Mammary epithelial cell (primary cell): ENCODE data around the gene ADGRG1.

Experiments used
- EZH2 ChIP-seq: IDR thresholded peaks from 2 replicates; pipeline ENCODE4 v1.6.1; 2012; ENCODE audit warnings: low read length, inconsistent platforms, borderline replicate concordance
- TF ChIP-seq, protein P1 (sequence below), 2 donors: IDR thresholded peaks in 1 of 2; conservative IDR thresholded peaks in 1 of 2; 2 replicates each; pipeline ENCODE4 v1.5.1; 2011 to 2012; ENCODE audit warnings: inconsistent platforms in 2 of 2, low read length in 2 of 2, mild to moderate bottlenecking in 2 of 2, control low read depth in 1 of 2, low read depth in 1 of 2; ENCODE audit not compliant: insufficient read depth in 1 of 2; ENCODE audit errors: extremely low read depth in 1 of 2

GRCh38 chr16:57616876-57617275 is 11.6 kb upstream of the ADGRG1 start:
- TF ChIP-seq, protein P1, sequence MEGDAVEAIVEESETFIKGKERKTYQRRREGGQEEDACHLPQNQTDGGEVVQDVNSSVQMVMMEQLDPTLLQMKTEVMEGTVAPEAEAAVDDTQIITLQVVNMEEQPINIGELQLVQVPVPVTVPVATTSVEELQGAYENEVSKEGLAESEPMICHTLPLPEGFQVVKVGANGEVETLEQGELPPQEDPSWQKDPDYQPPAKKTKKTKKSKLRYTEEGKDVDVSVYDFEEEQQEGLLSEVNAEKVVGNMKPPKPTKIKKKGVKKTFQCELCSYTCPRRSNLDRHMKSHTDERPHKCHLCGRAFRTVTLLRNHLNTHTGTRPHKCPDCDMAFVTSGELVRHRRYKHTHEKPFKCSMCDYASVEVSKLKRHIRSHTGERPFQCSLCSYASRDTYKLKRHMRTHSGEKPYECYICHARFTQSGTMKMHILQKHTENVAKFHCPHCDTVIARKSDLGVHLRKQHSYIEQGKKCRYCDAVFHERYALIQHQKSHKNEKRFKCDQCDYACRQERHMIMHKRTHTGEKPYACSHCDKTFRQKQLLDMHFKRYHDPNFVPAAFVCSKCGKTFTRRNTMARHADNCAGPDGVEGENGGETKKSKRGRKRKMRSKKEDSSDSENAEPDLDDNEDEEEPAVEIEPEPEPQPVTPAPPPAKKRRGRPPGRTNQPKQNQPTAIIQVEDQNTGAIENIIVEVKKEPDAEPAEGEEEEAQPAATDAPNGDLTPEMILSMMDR (conservative IDR thresholded peaks at IDR 0.05 in 1 of 2, IDR thresholded peaks at IDR 0.05 in 1 of 2; ENCODE audit: extremely low read depth in 1 of 2, insufficient read depth in 1 of 2, low read depth in 1 of 2, low read length in 2 of 2): no peak
- TF ChIP-seq EZH2: no peak
